ENCODE results near the gene RBP5. TPM values are rescaled to one million over a fixed set of nuclear protein-coding genes. Genes with fewer than 3 reads are reported as not detected.

RBP5 gene
- total RNA-seq, 1 experiment from 2014 or later, result not detected

DNA sequence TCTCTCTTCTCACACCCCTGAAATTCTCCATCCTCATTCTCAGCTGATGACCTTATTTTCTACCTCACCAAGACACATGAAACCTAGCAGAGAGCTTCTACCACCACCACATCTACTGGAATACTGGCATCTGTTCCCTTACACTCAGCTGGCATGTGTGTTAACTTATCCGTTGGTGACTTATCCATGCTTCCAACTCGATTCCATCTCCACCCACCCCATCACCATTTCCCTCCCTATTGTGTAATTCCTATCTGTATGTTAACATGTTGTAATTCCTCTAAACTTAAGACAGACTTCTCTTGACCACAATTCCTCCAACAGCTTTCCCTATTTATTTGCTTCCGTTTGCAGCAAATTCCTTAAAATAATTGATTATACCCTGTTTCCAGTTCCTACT lies 52.8 kb downstream of the RBP5 start:
- POLR2A ChIA-PET (ENCODE audit: unreplicated experiment), result no interaction called here
- no peak for ATAC-seq
- no peaks in the 10 kb centered on the region for H3K9me2 ChIP-seq (replicated peaks; ENCODE audit: low read length)

DNA sequence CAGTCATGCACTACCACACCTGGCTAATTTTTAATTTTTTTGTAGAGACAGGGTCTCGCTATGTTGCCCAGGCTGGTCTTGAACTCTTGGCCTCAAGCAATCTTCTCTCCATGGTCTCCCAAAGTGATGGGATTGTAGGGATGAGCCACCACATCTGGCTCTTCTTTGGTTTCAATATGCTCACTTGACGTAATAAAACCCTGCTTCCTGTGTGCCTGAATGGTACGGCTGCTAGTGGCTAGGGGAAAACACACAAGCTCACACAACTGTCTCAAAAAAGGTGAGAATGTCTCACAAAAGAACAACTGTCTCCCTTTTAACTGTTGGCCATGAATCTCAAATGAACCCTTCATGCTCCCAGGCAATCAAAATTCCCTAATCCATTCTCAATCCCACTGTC lies 53.2 kb downstream of the RBP5 start:
- TF ChIP-seq, protein P1, sequence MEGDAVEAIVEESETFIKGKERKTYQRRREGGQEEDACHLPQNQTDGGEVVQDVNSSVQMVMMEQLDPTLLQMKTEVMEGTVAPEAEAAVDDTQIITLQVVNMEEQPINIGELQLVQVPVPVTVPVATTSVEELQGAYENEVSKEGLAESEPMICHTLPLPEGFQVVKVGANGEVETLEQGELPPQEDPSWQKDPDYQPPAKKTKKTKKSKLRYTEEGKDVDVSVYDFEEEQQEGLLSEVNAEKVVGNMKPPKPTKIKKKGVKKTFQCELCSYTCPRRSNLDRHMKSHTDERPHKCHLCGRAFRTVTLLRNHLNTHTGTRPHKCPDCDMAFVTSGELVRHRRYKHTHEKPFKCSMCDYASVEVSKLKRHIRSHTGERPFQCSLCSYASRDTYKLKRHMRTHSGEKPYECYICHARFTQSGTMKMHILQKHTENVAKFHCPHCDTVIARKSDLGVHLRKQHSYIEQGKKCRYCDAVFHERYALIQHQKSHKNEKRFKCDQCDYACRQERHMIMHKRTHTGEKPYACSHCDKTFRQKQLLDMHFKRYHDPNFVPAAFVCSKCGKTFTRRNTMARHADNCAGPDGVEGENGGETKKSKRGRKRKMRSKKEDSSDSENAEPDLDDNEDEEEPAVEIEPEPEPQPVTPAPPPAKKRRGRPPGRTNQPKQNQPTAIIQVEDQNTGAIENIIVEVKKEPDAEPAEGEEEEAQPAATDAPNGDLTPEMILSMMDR (conservative IDR thresholded peaks at IDR 0.05; ENCODE audit: low read depth, low read length), result no peak
- TF ChIP-seq EZH2phosphoT487 (IDR thresholded peaks at IDR 0.05; ENCODE audit: borderline replicate concordance, low read length), result no peak
- no peak for TF ChIP-seq EZH2 (IDR thresholded peaks at IDR 0.05; ENCODE audit: low read length, unreplicated experiment)
- Histone ChIP-seq H3K9me3 (ENCODE audit: low read length) (no peaks in the 10 kb centered on the region), H3K27ac (ENCODE audit: low read length) (no peak overlapping the region)

More for the DNA sequence above, 52.8 kb downstream of the RBP5 start:
- Histone ChIP-seq H3F3A (ENCODE audit: low read length, unreplicated experiment) (no peaks in the 10 kb centered on the region), H3K4me2 (ENCODE audit: low read length) (no peak overlapping the region), H3K4me1 (ENCODE audit: insufficient read depth, low read length) (peaks cover 15% of the 10 kb centered on the region; the same call in 1 of the 2 replicates), H2AFZ (ENCODE audit: low read length) (no peak overlapping the region), H3K36me3 (ENCODE audit: low read depth, low read length) (no peaks in the 10 kb centered on the region), H3K9me3 (ENCODE audit: low read length) (no peaks in the 10 kb centered on the region), H3K27me3 (ENCODE audit: low read length) (no peaks in the 10 kb centered on the region), H3K9ac (ENCODE audit: low read length) (no peak overlapping the region), H3K79me2 (ENCODE audit: low read length) (no peaks in the 10 kb centered on the region), H3K27ac (ENCODE audit: low read length) (no peak overlapping the region), H3K4me3 (ENCODE audit: low read length) (no peak overlapping the region), H4K20me1 (ENCODE audit: low read length) (no peaks in the 10 kb centered on the region)
- BruUV-seq (replicated peaks), result no TSS peak
- DNase-seq, result no peak
- intact Hi-C loops (cut with micrococcal nuclease), result no loop called here
- TF ChIP-seq, protein P1 (conservative IDR thresholded peaks at IDR 0.05; ENCODE audit: low read depth, low read length), result no peak
- TF ChIP-seq EZH2phosphoT487 (IDR thresholded peaks at IDR 0.05; ENCODE audit: borderline replicate concordance, low read length), result no peak
- CTCF ChIA-PET, result no interaction called here

DNA sequence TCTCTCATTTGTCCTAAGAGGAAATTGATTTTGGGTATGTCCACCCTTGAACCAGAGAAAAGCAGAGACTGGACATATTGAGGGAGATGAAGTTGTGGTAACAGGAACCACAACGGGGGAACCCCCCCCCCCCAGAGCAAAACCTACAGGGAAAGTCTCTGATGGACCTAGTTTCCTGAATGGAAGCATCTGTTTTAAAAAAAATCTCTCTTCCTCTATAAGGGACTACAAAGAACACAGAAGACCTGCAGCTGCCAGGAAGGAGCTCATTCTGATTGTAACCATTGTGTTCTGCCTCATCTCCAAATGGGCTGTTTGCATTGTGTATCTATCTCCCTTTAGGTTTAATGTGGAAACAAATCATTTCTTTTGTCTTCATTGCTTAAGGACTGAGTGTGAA lies 54.7 kb downstream of the RBP5 start:
- Histone ChIP-seq H3K9me3 (ENCODE audit: low read length) (no peaks in the 10 kb centered on the region), H3K36me3 (ENCODE audit: low read depth, low read length) (no peaks in the 10 kb centered on the region), H3K27ac (ENCODE audit: low read length) (no peak overlapping the region), H3K9me2 (replicated peaks; ENCODE audit: low read length) (no peaks in the 10 kb centered on the region), H3K9ac (ENCODE audit: low read length) (no peak overlapping the region), H3K4me3 (ENCODE audit: low read length) (no peak overlapping the region), H3K4me1 (ENCODE audit: insufficient read depth, low read length) (0 out of 2 replicates have a peak, but pooled peaks cover 5% of the 10 kb centered on the region), H3K4me2 (ENCODE audit: low read length) (no peak overlapping the region), H3F3A (ENCODE audit: low read length, unreplicated experiment) (no peaks in the 10 kb centered on the region), H3K27me3 (ENCODE audit: low read length) (no peaks in the 10 kb centered on the region; the same call in 1 of the 2 replicates), H2AFZ (ENCODE audit: low read length) (no peak overlapping the region), H3K79me2 (ENCODE audit: low read length) (no peaks in the 10 kb centered on the region), H4K20me1 (ENCODE audit: low read length) (no peaks in the 10 kb centered on the region)
- TF ChIP-seq EZH2phosphoT487 (IDR thresholded peaks at IDR 0.05; ENCODE audit: borderline replicate concordance, low read length) (no peak), EZH2 (IDR thresholded peaks at IDR 0.05; ENCODE audit: low read length, unreplicated experiment) (no peak)
- TF ChIP-seq, protein P1 (conservative IDR thresholded peaks at IDR 0.05; ENCODE audit: low read depth, low read length), result no peak
- ATAC-seq, result no peak
- no TSS peak for BruUV-seq (replicated peaks)
- POLR2A ChIA-PET (ENCODE audit: unreplicated experiment), result no interaction called here
- CTCF ChIA-PET, result interaction anchor here (0.6 to 0.7 kb wide), 2 partner anchors 25 kb away, joined by 4 to 5 read pairs; no protein-coding TSS in a partner anchor
- intact Hi-C loops (cut with micrococcal nuclease), result no loop called here
- no peak for DNase-seq

More for the DNA sequence above, 53.2 kb downstream of the RBP5 start:
- POLR2A ChIA-PET (ENCODE audit: unreplicated experiment), result no interaction called here
- DNase-seq (no peak), ATAC-seq (no peak)
- no peaks in the 10 kb centered on the region for H3K36me3 ChIP-seq (ENCODE audit: low read depth, low read length)
- H3F3A ChIP-seq (ENCODE audit: low read length, unreplicated experiment), result no peaks in the 10 kb centered on the region
- no peak overlapping the region for H3K4me3 ChIP-seq (ENCODE audit: low read length)
- no peak overlapping the region for H3K4me2 ChIP-seq (ENCODE audit: low read length)
- no peak overlapping the region for H3K9ac ChIP-seq (ENCODE audit: low read length)
- H3K9me2 ChIP-seq (replicated peaks; ENCODE audit: low read length), result no peaks in the 10 kb centered on the region
- H2AFZ ChIP-seq (ENCODE audit: low read length), result no peak overlapping the region
- no TSS peak for BruUV-seq (replicated peaks)
- no peaks in the 10 kb centered on the region for H3K79me2 ChIP-seq (ENCODE audit: low read length)
- intact Hi-C loops (cut with micrococcal nuclease), result no loop called here
- H4K20me1 ChIP-seq (ENCODE audit: low read length), result no peaks in the 10 kb centered on the region
- H3K4me1 ChIP-seq (ENCODE audit: insufficient read depth, low read length), result peaks cover 15% of the 10 kb centered on the region; the same call in 1 of the 2 replicates
- CTCF ChIA-PET, result no interaction called here
- H3K27me3 ChIP-seq (ENCODE audit: low read length), result no peaks in the 10 kb centered on the region

Other genes with a start within 250 kb of the RBP5 start
- 5.1 and 13.6 TPM in 2 replicates for gene LRRC23, start 224.1 kb downstream of the RBP5 start, total RNA-seq (2014; rRNA removed)
- gene ENO2, start 214.3 kb downstream of the RBP5 start, total RNA-seq (2014; rRNA removed), result 30.2 and 35.2 TPM in 2 replicates
- 11.6 and 41.5 TPM in 2 replicates for gene ATN1, start 200.9 kb downstream of the RBP5 start, total RNA-seq (2014; rRNA removed)
- gene RNU7-1, start 185.1 kb downstream of the RBP5 start, total RNA-seq (2014; rRNA removed), result not detected in 2 replicates
- 125 and 130 TPM in 2 replicates for gene C12orf57, start 184.9 kb downstream of the RBP5 start, total RNA-seq (2014; rRNA removed)
- gene PTPN6, start 177.5 kb downstream of the RBP5 start, total RNA-seq (2014; rRNA removed), result 22.5 and 28.4 TPM in 2 replicates
- 353 and 376 TPM in 2 replicates for gene PHB2, start 158.2 kb downstream of the RBP5 start, total RNA-seq (2014; rRNA removed)
- 40.7 and 44.3 TPM in 2 replicates for gene EMG1, start 158.0 kb downstream of the RBP5 start, total RNA-seq (2014; rRNA removed)
- 16.3 and 21.5 TPM in 2 replicates for gene LPCAT3, start 110.4 kb downstream of the RBP5 start, total RNA-seq (2014; rRNA removed)
- 2.1 and 2.9 TPM in 2 replicates for gene C1S, start 68.2 kb downstream of the RBP5 start, total RNA-seq (2014; rRNA removed)
- 4.4 and 9.6 TPM in 2 replicates for gene C1R, start 36.4 kb downstream of the RBP5 start, total RNA-seq (2014; rRNA removed)
- 8.2 and 8.9 TPM in 2 replicates for gene C1RL, start 19.7 kb downstream of the RBP5 start, total RNA-seq (2014; rRNA removed)
- gene CLSTN3, start 1.5 kb upstream of the RBP5 start, total RNA-seq (2014; rRNA removed), result 10.9 and 14.2 TPM in 2 replicates
- gene PEX5, start 60.8 kb upstream of the RBP5 start, total RNA-seq (2014; rRNA removed), result 19.4 and 20.0 TPM in 2 replicates
- gene ACSM4, start 175.2 kb upstream of the RBP5 start, total RNA-seq (2014; rRNA removed), result not detected in 2 replicates